Osteoblast (primary cell): Measurements from ENCODE around the gene AQP6. TPM values are rescaled to one million over a fixed set of nuclear protein-coding genes. Genes with fewer than 3 reads are reported as not detected.

Experiments used
- DNase-seq: peaks from one replicate; pipeline ENCODE4 v3.0.0; 2011; ENCODE audit warnings: low spot score, mixed read lengths; ENCODE audit not compliant: insufficient read length; ENCODE audit errors: missing footprints
- H2AFZ ChIP-seq: 2 replicates; pipeline ENCODE4 v1.6.0; 2011; ENCODE audit warnings: mild to moderate bottlenecking, low read length
- H3K27ac ChIP-seq: 2 replicates; pipeline ENCODE4 v1.5.1; 2011; ENCODE audit warnings: mild to moderate bottlenecking, low read depth, low read length, moderate library complexity
- H3K27me3 ChIP-seq: 2 replicates; pipeline ENCODE4 v1.6.0; 2012; ENCODE audit warnings: mild to moderate bottlenecking, control low read depth, inconsistent platforms, low read length, moderate library complexity; ENCODE audit not compliant: insufficient read depth
- H3K36me3 ChIP-seq: 2 replicates; pipeline ENCODE4 v1.5.1; 2011; ENCODE audit warnings: mild to moderate bottlenecking, low read length, control low read depth, moderate library complexity; ENCODE audit not compliant: insufficient read depth
- H3K4me1 ChIP-seq: 2 replicates; pipeline ENCODE4 v1.5.1; 2011; ENCODE audit warnings: mild to moderate bottlenecking, low read length, control low read depth, moderate library complexity; ENCODE audit not compliant: insufficient read depth
- H3K4me2 ChIP-seq: 2 replicates; pipeline ENCODE4 v1.6.0; 2011; ENCODE audit warnings: mild to moderate bottlenecking, low read length; ENCODE audit not compliant: insufficient read depth
- H3K4me3 ChIP-seq: fragments of 200-600 bp; sonication (generic); 3 replicates; pipeline ENCODE4 v1.5.1; 2012; ENCODE audit warnings: mild to moderate bottlenecking, low read length, inconsistent platforms; ENCODE audit not compliant: insufficient read depth
- H3K79me2 ChIP-seq: 2 replicates; pipeline ENCODE4 v1.6.0; 2012; ENCODE audit warnings: mild to moderate bottlenecking, low read length, control low read depth, inconsistent platforms; ENCODE audit not compliant: insufficient read depth
- H3K9me3 ChIP-seq: 2 replicates; pipeline ENCODE4 v1.5.1; 2011; ENCODE audit warnings: low read depth, low read length, control low read depth
- H4K20me1 ChIP-seq: 2 replicates; pipeline ENCODE4 v1.6.0; 2012; ENCODE audit warnings: mild to moderate bottlenecking, low read length, control low read depth; ENCODE audit not compliant: insufficient read depth
- CTCF ChIP-seq: IDR thresholded peaks from 2 replicates; pipeline ENCODE4 v1.5.1; 2011; ENCODE audit warnings: mild to moderate bottlenecking, low read depth, low read length, moderate library complexity; ENCODE audit errors: extremely low read depth
- total RNA-seq: library from RNA; depleted of rRNA; stranded (reverse); fragments of >200 nt; gene quantifications from 2 replicates; pipeline ENCODE4 v1.2.3, GENCODE V29; 2012

The AQP6 gene
- total RNA-seq, 1 donor = not detected

- no peak overlapping the region for H3K27ac ChIP-seq
These were observed 2.1 kb upstream of the AQP6 start for GRCh38 chr12:49970658-49971057.

GRCh38 chr12:49971141-49971540 lies 1.6 kb upstream of the AQP6 start:
- Histone ChIP-seq H3K4me1 (no peaks in the 10 kb centered on the region), H4K20me1 (no peaks in the 10 kb centered on the region), H3K4me2 (no peak overlapping the region), H3K36me3 (no peaks in the 10 kb centered on the region), H3K27me3 (peaks cover 53% of the 10 kb centered on the region), H3K9me3 (no peaks in the 10 kb centered on the region), H3K27ac (no peak overlapping the region), H2AFZ (no peak overlapping the region), H3K4me3 (no peak overlapping the region), H3K79me2 (no peaks in the 10 kb centered on the region)
- TF ChIP-seq CTCF = no peak
- DNase-seq = peak; percentile 9

More at GRCh38 chr12:49970658-49971057, 2.1 kb upstream of the AQP6 start:
- DNase-seq = peak; percentile 68
- Histone ChIP-seq H4K20me1 (no peaks in the 10 kb centered on the region), H2AFZ (no peak overlapping the region), H3K4me2 (no peak overlapping the region), H3K9me3 (no peaks in the 10 kb centered on the region), H3K4me1 (no peaks in the 10 kb centered on the region), H3K36me3 (no peaks in the 10 kb centered on the region), H3K4me3 (no peak overlapping the region), H3K27me3 (peaks cover 54% of the 10 kb centered on the region), H3K79me2 (no peaks in the 10 kb centered on the region)
- TF ChIP-seq CTCF = no peak

- TF ChIP-seq CTCF = no peak
- no peaks in the 10 kb centered on the region for H3K9me3 ChIP-seq
- peaks cover 50% of the 10 kb centered on the region for H3K27me3 ChIP-seq
- no peaks in the 10 kb centered on the region for H3K4me1 ChIP-seq
- H3K27ac ChIP-seq = no peak overlapping the region
- H4K20me1 ChIP-seq = no peaks in the 10 kb centered on the region
- H3K4me2 ChIP-seq = no peak overlapping the region
- no peak overlapping the region for H2AFZ ChIP-seq
- H3K4me3 ChIP-seq = no peak overlapping the region
- H3K36me3 ChIP-seq = no peaks in the 10 kb centered on the region
- no peak for DNase-seq
- H3K79me2 ChIP-seq = no peaks in the 10 kb centered on the region
These were observed 618 bp upstream of the AQP6 start for GRCh38 chr12:49972129-49972528.

GRCh38 chr12:49973361-49973830 lies 649 bp downstream of the AQP6 start:
- no peaks in the 10 kb centered on the region for H3K4me1 ChIP-seq
- H3K9me3 ChIP-seq = no peaks in the 10 kb centered on the region
- H3K79me2 ChIP-seq = no peaks in the 10 kb centered on the region
- DNase-seq = peak; percentile 14
- no peaks in the 10 kb centered on the region for H3K36me3 ChIP-seq
- no peak overlapping the region for H3K4me3 ChIP-seq
- no peak for TF ChIP-seq CTCF
- no peak overlapping the region for H2AFZ ChIP-seq
- H3K4me2 ChIP-seq = no peak overlapping the region
- H3K27me3 ChIP-seq = peaks cover 41% of the 10 kb centered on the region
- H4K20me1 ChIP-seq = no peaks in the 10 kb centered on the region
- no peak overlapping the region for H3K27ac ChIP-seq
